HUES64 (cell line): ENCODE measurements around the gene RGL4. TPM values are rescaled to one million over a fixed set of nuclear protein-coding genes. Genes with fewer than 3 reads are reported as not detected.
"Not testable (repeated sequence)": the region's sequence is repeated elsewhere in the genome, so short reads cannot be mapped to it uniquely, and the experiment has no call there.

ENCODE experiments used
- H3K27ac ChIP-seq: 2 replicates; pipeline ENCODE4 v1.7.0; 2013; ENCODE audit warnings: low read depth, low read length, inconsistent platforms
- H3K27me3 ChIP-seq: 2 replicates; pipeline ENCODE4 v1.6.1; 2013; ENCODE audit warnings: mild to moderate bottlenecking, low read length; ENCODE audit not compliant: insufficient read depth
- H3K36me3 ChIP-seq: 2 replicates; pipeline ENCODE4 v1.6.1; 2013; ENCODE audit warnings: mild to moderate bottlenecking, low read length; ENCODE audit not compliant: insufficient read depth
- H3K4me1 ChIP-seq: 2 replicates; pipeline ENCODE4 v1.6.1; 2013; ENCODE audit warnings: mild to moderate bottlenecking, low read length, moderate library complexity; ENCODE audit not compliant: insufficient read depth
- H3K4me3 ChIP-seq: 2 replicates; pipeline ENCODE4 v1.5.1; 2013; ENCODE audit warnings: mild to moderate bottlenecking, low read length, moderate library complexity
- H3K9ac ChIP-seq: 2 replicates; pipeline ENCODE4 v1.6.1; 2013; ENCODE audit warnings: mild to moderate bottlenecking, low read depth, low read length
- H3K9me3 ChIP-seq: 2 replicates; pipeline ENCODE4 v1.6.1; 2013; ENCODE audit warnings: low read depth, low read length; ENCODE audit not compliant: insufficient read depth
- WGBS: fragments of 150-250, 120-280 bp; methylation state at CpG from one replicate; pipeline ENCODE4 v1.1.7; 2013; ENCODE audit warnings: missing lambda C conversion rate; 5-methylcytosine and 5-hydroxymethylcytosine counted together
- polyA plus RNA-seq, 2 experiments: library from polyadenylated mRNA; stranded (reverse); fragments of 50-300 nt; gene quantifications; one replicate each; pipeline ENCODE4 v1.2.3, GENCODE V29; 2013

RGL4 gene
- polyA plus RNA-seq (2013, experiment 1 of 2) = not detected
- polyA plus RNA-seq (2013, experiment 2 of 2) = not detected

DNA sequence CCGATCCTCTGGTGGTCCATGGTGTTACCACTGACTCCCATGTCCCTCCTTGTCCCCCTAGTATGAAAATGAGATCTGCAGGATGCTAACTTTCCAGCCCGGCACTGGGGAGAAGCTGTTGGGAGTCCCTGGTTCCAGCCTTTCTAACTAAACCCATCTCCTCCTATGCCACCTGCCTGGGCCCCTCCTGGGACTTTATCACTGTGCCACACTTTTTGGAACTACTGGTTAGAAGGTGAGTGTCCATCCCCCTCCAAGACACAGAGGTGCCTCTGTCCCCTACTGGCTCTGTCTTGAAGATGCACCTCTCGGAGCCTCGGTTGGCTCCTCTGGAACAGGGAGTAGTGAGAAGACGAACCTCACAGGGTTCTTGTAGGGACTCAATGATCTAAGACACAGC is at the start of gene RGL4:
TSS of gene RGL4 (plus strand) at position 301 of the 400 bp plus-strand sequence. CDS start 1,018 bp downstream, outside the sequence.
- Histone ChIP-seq H3K27ac (no peak within 1 kb of the TSS), H3K4me3 (no peak within 1 kb of the TSS), H3K27me3 (no peaks in the 10 kb centered on the region), H3K4me1 (no peaks in the 10 kb centered on the region), H3K9me3 (no peaks in the 10 kb centered on the region), H3K9ac (no peak within 1 kb of the TSS), H3K36me3 (peaks cover 34% of the 10 kb centered on the region)
- 88% methylated on average over 5 of the region's 5 CpGs for WGBS

GRCh38 chr22:23646526-23646925 is 44.3 kb upstream of the RGL4 start:
- not testable (repeated sequence) for H3K27me3 ChIP-seq, H3K4me3 ChIP-seq, H3K4me1 ChIP-seq, H3K9ac ChIP-seq, H3K36me3 ChIP-seq, H3K9me3 ChIP-seq, H3K27ac ChIP-seq
- 94% methylated on average over 7 of the region's 7 CpGs for WGBS

- Histone ChIP-seq H3K4me1 (no peaks in the 10 kb centered on the region), H3K27me3 (no peaks in the 10 kb centered on the region), H3K9me3 (no peaks in the 10 kb centered on the region), H3K36me3 (no peaks in the 10 kb centered on the region; the same call in 1 of the 2 replicates), H3K9ac (no peak overlapping the region), H3K27ac (no peak overlapping the region), H3K4me3 (no peak overlapping the region)
- WGBS = 92% methylated on average over 18 of the region's 18 CpGs
Observed at GRCh38 chr22:23649071-23649501, 41.7 kb upstream of the RGL4 start.

GRCh38 chr22:23651676-23652075 is 39.1 kb upstream of the RGL4 start:
- Histone ChIP-seq H3K9ac (no peak overlapping the region), H3K4me1 (no peaks in the 10 kb centered on the region), H3K9me3 (no peaks in the 10 kb centered on the region), H3K36me3 (no peaks in the 10 kb centered on the region; the same call in 1 of the 2 replicates), H3K27me3 (no peaks in the 10 kb centered on the region), H3K4me3 (no peak overlapping the region), H3K27ac (no peak overlapping the region)
- WGBS = 96% methylated on average over 6 of the region's 6 CpGs

DNA sequence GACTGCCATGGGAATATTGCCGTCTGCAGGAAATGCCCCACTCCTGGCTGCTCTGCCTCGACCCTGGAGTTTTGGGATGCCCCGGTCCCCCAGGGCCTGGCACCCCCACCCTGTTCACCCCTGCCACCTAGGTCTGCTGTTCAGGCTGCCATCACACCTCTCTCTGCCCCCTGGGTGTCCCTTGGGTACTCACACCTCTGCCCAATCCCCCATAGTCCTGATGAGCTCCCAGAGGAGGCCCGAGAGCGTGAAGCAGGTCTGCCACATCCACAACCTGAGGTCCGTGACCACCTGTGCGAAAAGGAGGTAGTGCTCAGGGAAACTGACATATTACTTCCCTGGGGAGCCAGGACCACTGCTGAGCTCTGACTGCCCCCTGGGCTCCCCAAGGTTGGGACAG is 38.5 kb upstream of the RGL4 start:
- no peaks in the 10 kb centered on the region for H3K4me1 ChIP-seq
- no peak overlapping the region for H3K4me3 ChIP-seq
- WGBS = 94% methylated on average over 7 of the region's 7 CpGs
- H3K27me3 ChIP-seq = no peaks in the 10 kb centered on the region
- H3K27ac ChIP-seq = no peak overlapping the region
- H3K9me3 ChIP-seq = no peaks in the 10 kb centered on the region
- no peaks in the 10 kb centered on the region; the same call in 1 of the 2 replicates for H3K36me3 ChIP-seq
- H3K9ac ChIP-seq = no peak overlapping the region

- H3K27me3 ChIP-seq = no peaks in the 10 kb centered on the region
- H3K4me1 ChIP-seq = no peaks in the 10 kb centered on the region
- H3K27ac ChIP-seq = no peak overlapping the region
- no peak overlapping the region for H3K9ac ChIP-seq
- no peaks in the 10 kb centered on the region; the same call in 1 of the 2 replicates for H3K36me3 ChIP-seq
- H3K4me3 ChIP-seq = no peak overlapping the region
- WGBS = 95% methylated on average over 8 of the region's 8 CpGs
- no peaks in the 10 kb centered on the region for H3K9me3 ChIP-seq
Observed at GRCh38 chr22:23652711-23653110, 38.1 kb upstream of the RGL4 start.

GRCh38 chr22:23655891-23656475 is 34.8 kb upstream of the RGL4 start:
- Histone ChIP-seq H3K27ac (no peak overlapping the region), H3K9ac (no peak overlapping the region), H3K27me3 (no peaks in the 10 kb centered on the region), H3K36me3 (peaks cover 13% of the 10 kb centered on the region), H3K4me1 (no peaks in the 10 kb centered on the region), H3K9me3 (no peaks in the 10 kb centered on the region), H3K4me3 (no peak overlapping the region)
- 96% methylated on average over 6 of the region's 6 CpGs for WGBS

GRCh38 chr22:23657727-23658126 is 33.1 kb upstream of the RGL4 start:
- H3K27me3 ChIP-seq = no peaks in the 10 kb centered on the region
- H3K9me3 ChIP-seq = peaks cover 6% of the 10 kb centered on the region
- no peak overlapping the region for H3K27ac ChIP-seq
- no peak overlapping the region for H3K4me3 ChIP-seq
- WGBS = 72% methylated on average over 5 of the region's 5 CpGs
- H3K36me3 ChIP-seq = peaks cover 13% of the 10 kb centered on the region
- no peaks in the 10 kb centered on the region for H3K4me1 ChIP-seq
- H3K9ac ChIP-seq = no peak overlapping the region

DNA sequence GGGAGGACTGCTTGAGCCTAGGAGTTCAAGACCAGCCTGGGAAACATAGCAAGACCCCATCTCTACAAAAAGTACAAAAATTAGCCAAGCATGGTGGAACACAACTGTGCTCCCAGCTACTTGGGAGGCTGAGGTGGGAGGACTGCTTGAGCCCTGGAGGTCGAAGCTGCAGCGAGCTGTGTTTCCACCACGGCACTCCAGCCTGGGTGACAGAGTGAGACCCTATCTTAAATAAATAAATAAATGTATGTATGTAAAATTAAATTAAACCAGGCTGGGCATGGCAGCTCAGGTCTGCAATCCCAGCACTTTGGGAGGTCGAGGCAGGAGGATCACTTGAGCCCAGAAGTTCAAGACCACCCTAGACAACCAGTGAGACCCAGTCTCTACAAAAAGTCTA is 30.4 kb upstream of the RGL4 start:
- WGBS = 96% methylated on average over 4 of the region's 4 CpGs

GRCh38 chr22:23670378-23671295 is 20.2 kb upstream of the RGL4 start:
- Histone ChIP-seq H3K9me3 (no peaks in the 10 kb centered on the region), H3K27me3 (no peaks in the 10 kb centered on the region), H3K9ac (no peak overlapping the region), H3K4me3 (no peak overlapping the region), H3K4me1 (0 out of 2 replicates have a peak, but pooled peaks cover 2% of the 10 kb centered on the region), H3K36me3 (no peaks in the 10 kb centered on the region), H3K27ac (no peak overlapping the region)
- WGBS = 94% methylated on average over 16 of the region's 16 CpGs

More for the DNA sequence above, 30.4 kb upstream of the RGL4 start:
- not testable (repeated sequence) for H3K9ac ChIP-seq, H3K27me3 ChIP-seq, H3K4me3 ChIP-seq, H3K4me1 ChIP-seq, H3K9me3 ChIP-seq, H3K27ac ChIP-seq
- peaks cover 15% of the 10 kb centered on the region for H3K36me3 ChIP-seq

GRCh38 chr22:23671387-23671786 is 19.4 kb upstream of the RGL4 start:
- not testable (repeated sequence) for H3K27me3 ChIP-seq, H3K9ac ChIP-seq, H3K4me1 ChIP-seq, H3K4me3 ChIP-seq, H3K27ac ChIP-seq, H3K36me3 ChIP-seq, H3K9me3 ChIP-seq
- 100% methylated on average over 1 of the region's 4 CpGs for WGBS
